DMS79 (cell line): ENCODE results near the gene CASP7.

ENCODE experiments used
- DNase-seq: peaks from one replicate; lab custom pipeline; 2025; lab: John Stamatoyannopoulos, UW

The CASP7 gene

GRCh38 chr10:113712755-113713639, 33.3 kb downstream of the CASP7 start:
- DNase-seq: no peak

DNA sequence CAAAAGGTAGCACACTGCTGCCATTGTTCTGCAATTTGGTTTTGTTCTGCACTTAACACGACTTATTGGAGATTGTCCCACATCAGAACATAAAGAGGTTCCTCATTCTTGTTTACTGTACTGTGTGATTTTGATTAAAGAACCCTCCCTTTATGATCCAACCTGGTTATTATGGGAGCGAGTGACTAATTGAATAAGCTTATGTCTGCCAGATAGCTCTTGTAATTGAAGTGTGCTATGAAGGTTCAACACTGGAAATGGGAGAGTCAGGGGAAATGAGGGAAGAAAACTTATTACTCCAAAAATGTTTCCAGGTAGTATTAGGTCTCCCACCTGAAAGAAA, 33.9 kb downstream of the CASP7 start:
- DNase-seq: no peak

DNA sequence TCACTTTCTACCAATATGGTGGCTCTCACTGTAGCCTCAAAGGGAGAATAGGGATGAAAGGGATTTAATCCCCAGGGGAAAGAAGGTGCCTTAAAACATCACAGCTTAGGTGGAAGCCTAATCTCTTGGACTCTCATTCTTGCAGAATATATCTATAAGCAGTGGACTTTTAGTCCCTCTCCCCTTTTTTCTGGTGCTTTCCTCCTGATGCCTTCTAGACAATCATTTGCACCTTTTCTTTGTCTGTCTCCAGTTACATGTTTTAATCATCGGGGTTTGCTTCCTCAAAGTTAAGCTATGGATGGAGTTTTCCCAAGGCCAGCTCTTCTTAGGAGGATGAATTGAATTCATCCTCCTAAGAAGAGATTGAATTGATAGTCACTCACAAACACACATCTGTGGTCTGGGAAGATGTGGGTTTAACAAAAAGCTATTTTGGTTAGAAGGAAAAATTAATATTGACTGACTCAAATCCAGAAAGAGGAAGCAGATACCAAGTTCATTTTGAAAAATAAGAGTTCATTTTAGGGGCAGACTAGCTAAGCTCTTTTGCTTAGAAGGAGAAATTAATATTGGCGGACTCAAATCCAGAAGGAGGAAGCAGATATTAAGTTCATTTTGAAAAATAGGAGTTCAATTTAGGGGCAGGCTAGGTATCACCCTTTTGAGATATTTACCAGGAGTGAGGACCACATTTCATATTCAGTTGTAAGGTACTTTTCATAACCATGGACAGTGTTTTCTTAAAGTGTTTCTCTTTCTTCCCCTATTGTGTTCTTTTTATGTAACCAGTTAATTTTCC, 36.6 kb downstream of the CASP7 start:
- no peak for DNase-seq

GRCh38 chr10:113718969-113719822, 39.5 kb downstream of the CASP7 start:
- DNase-seq: no peak

GRCh38 chr10:113720386-113720785, 40.7 kb downstream of the CASP7 start:
- DNase-seq: no peak

DNA sequence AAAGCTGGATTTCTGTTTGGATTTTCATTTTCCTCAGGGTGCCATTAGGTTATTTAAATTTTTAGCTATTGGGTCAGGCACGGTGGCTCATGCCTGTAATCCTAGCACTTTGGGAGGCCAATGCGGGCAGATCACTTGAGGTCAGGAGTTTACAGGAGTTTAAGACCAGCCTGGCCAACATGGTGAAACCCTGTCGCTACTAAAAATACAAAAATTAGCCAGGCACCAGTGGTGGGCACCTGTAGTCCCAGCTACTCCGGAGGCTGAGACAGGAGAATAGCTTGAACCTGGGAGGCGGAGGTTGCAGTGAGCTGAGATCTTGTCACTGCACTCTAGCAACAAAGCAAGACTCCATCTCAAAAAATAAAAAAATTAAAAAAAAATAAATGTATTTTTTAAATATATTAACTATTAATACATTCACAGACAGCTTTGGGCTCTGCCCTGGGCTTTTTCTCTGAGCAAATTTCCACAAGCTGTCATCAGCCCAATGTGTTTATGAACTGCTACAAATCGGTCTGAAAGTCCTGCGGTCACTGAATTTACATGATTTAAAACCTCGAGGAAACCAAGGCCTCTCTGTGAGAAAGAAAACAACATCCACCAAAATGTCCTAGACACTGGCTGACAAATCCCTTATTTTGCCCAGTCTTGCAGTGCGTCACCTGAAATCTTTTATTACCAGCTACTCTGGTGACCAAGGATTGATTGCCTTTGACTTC, 52.6 kb downstream of the CASP7 start:
- DNase-seq: no peak

GRCh38 chr10:113732966-113733365, 53.3 kb downstream of the CASP7 start:
- DNase-seq: no peak

DNA sequence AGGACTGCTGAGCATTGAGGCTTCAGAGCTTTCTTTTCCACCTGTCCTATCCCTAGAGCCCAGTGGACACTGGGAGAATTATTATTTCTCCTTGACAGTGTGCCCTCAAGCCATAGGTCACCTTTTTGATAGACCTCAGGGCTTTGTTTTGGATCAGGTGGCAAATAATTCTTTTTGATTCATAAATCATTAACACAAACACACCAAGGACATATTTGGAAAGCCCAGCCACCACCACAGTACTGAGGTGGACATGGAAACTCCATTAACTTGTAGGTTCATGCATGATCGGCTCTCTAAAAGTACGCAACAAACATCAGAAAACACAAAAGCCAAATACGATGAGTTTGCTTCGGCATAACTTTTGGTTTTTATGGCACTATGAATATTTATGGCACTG, 53.9 kb downstream of the CASP7 start:
- no peak for DNase-seq

- no peak for DNase-seq
Observed at GRCh38 chr10:113735913-113736312, 56.2 kb downstream of the CASP7 start.

GRCh38 chr10:113736576-113736975, 56.9 kb downstream of the CASP7 start:
- DNase-seq: no peak

DNA sequence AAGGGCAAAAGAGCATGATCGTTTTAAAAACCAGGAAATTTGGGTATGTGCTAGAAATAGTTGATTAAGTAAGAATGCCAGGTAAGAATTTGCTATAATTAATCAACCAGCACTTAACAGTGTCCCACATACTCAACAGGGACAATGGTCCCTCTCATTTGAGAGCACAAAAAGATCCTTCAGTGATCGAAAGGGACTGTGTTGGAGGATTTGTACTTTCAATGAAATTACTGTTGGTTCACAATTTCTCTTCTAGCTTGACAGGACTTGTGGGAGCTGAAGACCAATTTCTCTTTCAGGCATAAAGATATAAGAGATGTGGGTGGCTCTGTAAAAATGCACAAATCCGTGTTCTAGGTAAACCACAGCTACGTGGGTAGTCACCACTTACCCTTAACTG, 59.3 kb downstream of the CASP7 start:
- DNase-seq: no peak

DNA sequence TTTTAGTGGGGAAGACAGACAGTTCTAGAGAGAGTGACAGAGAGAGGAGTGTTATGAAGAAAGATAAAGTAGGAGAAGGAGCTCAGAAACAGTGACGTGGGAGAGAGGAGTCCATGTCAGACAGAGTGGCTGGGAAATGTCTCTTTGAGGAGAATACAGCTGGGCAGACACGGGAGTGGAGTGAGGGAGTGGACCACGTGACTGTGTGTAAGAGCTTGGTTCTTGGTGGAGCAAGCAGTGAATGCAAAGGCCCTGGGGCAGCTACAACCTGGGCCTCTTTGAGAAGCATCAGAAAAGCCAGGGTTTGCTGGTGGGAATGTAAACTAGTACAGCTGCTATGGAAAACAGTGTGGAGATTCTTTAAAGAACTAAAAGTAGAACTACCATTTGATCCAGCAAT, 59.9 kb downstream of the CASP7 start:
- DNase-seq: no peak

DNA sequence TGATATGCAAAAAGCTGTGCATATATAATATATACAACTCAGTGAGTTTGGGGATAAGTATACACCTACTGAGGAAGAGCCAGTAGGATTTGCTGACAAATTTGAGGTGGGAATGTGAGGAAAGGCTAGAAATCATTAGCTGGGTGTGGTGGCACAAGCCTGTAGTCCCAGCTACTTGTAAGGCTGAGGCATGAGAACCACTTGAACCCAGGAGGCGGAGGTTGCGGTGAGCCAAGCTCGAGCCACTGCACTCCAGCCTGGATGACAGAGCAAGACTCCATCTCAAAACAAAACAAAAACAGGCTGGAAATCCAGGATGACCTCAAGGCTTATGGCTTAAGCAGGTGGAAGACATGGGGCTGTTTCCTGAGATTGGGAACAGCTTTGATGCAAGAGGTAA, 61.1 kb downstream of the CASP7 start:
- DNase-seq: no peak

GRCh38 chr10:113742466-113742865, 62.8 kb downstream of the CASP7 start:
- no peak for DNase-seq

- DNase-seq: no peak
Observed at GRCh38 chr10:113743594-113743993, 63.9 kb downstream of the CASP7 start.

GRCh38 chr10:113745374-113745773, 65.7 kb downstream of the CASP7 start:
- no peak for DNase-seq

GRCh38 chr10:113746217-113746957, 66.7 kb downstream of the CASP7 start:
- DNase-seq: no peak

- no peak for DNase-seq
Observed at GRCh38 chr10:113751181-113751732, 71.5 kb downstream of the CASP7 start, which contains the start of gene PLEKHS1. Gene PLEKHS1, plus strand, starts transcription at chr10:113751682. Its CDS starts 3,596 bp downstream, at chr10:113755278.

DNA sequence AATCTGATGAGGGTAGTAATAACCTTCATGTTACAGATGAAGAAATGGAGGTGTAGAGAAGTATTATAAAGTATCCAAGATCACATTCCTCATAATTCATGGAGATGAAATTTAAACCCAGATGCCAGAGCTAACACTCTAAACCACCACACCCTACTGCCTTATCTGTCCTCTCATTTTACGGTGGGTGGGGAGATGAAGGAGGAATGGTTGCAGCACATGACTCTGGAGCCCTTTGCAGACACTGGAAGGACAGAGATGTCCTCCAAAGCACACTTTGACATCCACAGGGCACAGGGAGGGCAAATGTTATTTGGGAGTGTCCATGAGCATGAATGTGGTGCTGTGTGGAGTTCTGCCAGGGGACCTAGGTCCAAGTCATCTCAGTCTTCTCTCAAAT, 72.8 kb downstream of the CASP7 start:
- DNase-seq: no peak

DNA sequence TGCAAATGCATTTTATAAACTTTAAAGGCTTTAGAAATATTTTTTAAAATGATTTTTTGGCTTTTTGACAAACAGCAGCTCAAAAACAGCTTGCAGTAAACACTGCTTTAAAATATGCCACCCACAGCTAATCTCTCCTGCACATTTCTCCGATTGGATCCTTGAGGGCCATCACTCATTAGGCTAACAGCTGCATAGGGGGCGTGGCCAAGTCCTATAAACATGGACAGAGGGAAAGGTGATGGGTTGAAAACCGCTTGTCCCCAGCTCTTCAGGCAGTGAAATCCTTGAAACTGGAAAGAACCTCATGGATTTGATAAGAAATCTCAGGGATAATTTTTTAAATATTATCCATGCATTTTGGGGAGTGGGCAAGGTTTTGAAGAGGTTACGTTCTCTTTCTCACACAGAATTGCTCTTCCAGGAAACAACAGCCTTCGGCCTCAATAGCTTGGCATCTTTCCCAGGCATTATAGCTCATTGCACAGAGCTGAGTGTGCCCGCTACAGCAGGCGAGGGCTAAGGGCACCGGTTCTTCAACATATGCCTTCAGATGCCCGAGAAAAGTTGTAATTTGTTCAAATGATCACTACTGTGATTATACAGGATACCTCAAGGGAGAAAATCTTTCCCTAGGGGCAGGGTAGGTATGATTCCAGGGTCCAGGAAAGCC, 73.4 kb downstream of the CASP7 start:
- peak; percentile 40 for DNase-seq
